Left cardiac atrium (tissue), 4 donors: Measurements from ENCODE around the gene ADAM33. TPM values are rescaled to one million over a fixed set of nuclear protein-coding genes. Genes with fewer than 3 reads are reported as not detected.
A peak's percentile ranks its signal among the peaks of the same experiment; 100 is the strongest.

ENCODE experiments used
- ATAC-seq, 2 donors: fragments of 200-7000 bp; cut with Tn5 transposase; one replicate each; pipeline ENCODE4 v1.9.1; 2020; ENCODE audit warnings: mild to moderate bottlenecking in 2 of 2, moderate library complexity in 2 of 2
- DNase-seq: peaks from one replicate; pipeline ENCODE4 v3.0.0-alpha.2; 2020
- intact Hi-C, 2 donors: fragments of 100-400 bp; cut with DNase I; formaldehyde crosslinking; loops; one replicate each; pipeline versions ENCODE4 v1.14.1 to v1.15.1; 2022 to 2023
- total RNA-seq, 2 donors: library from RNA; stranded (reverse); fragmentation: NEBNext Ultra II Directional; extraction: Animal tissue kit (Norgen Biotek cat#: 25700); gene quantifications; one replicate each; pipeline ENCODE4 v1.2.1, GENCODE V29; 2021
- donor health status: DM: no; HTN: yes; CAD: no.
- donor health status: DM: no; HTN: yes; CAD: no; lungs with severe emphysema.
- donor health status: DM: yes; HTN: yes; CAD: no.
- donor health status: Dilated cardiomyopathy.

Gene ADAM33
- total RNA-seq, 2 donors from 2014 or later, result 9.9 to 18.5 TPM

GRCh38 chr20:3711484-3711941, 29.7 kb upstream of the ADAM33 start:
- ATAC-seq, result peak; percentile 12 to 41
- DNase-seq, result no peak
- intact Hi-C loops, result loop anchor here (2.0 kb wide), 1 partner anchor 35 kb away; no protein-coding TSS in a partner anchor

GRCh38 chr20:3710703-3711483, 29.1 kb upstream of the ADAM33 start:
- peak; percentile 44 to 69 for ATAC-seq
- DNase-seq, result peak; percentile 80
- intact Hi-C loops, result loop anchor here (2.0 kb wide), 1 partner anchor 34 kb away; no protein-coding TSS in a partner anchor

GRCh38 chr20:3710011-3710466, 28.2 kb upstream of the ADAM33 start:
- ATAC-seq (peak; percentile 13 to 28), DNase-seq (no peak)
- intact Hi-C loops, result loop anchor here (2.0 kb wide), 1 partner anchor 33 kb away; no protein-coding TSS in a partner anchor

GRCh38 chr20:3707508-3707899, 25.7 kb upstream of the ADAM33 start:
- intact Hi-C loops, result no loop called here
- no peak for ATAC-seq
- no peak for DNase-seq

- ATAC-seq, result peak in 1 of 2 donors; percentile 30
- no peak for DNase-seq
- intact Hi-C loops, result no loop called here
Measured at GRCh38 chr20:3706774-3707507, 25.1 kb upstream of the ADAM33 start.

GRCh38 chr20:3705970-3706739, 24.3 kb upstream of the ADAM33 start:
- ATAC-seq, result no peak
- no peak for DNase-seq

GRCh38 chr20:3705491-3705969, 23.7 kb upstream of the ADAM33 start:
- no peak for DNase-seq
- intact Hi-C loops, result no loop called here
- no peak for ATAC-seq

More at GRCh38 chr20:3705970-3706739, 24.3 kb upstream of the ADAM33 start:
- intact Hi-C loops, result no loop called here

- DNase-seq, result no peak
- intact Hi-C loops, result no loop called here
- ATAC-seq, result no peak
Measured at GRCh38 chr20:3704087-3704486, 22.3 kb upstream of the ADAM33 start.

- intact Hi-C loops, result no loop called here
- ATAC-seq (no peak), DNase-seq (no peak)
Measured at GRCh38 chr20:3702611-3703391, 21.0 kb upstream of the ADAM33 start.

- DNase-seq (no peak), ATAC-seq (no peak)
- intact Hi-C loops, result no loop called here
Measured at GRCh38 chr20:3701061-3701998, 19.5 kb upstream of the ADAM33 start.

GRCh38 chr20:3699037-3699436, 17.2 kb upstream of the ADAM33 start:
- ATAC-seq (no peak), DNase-seq (no peak)
- intact Hi-C loops, result no loop called here

- no peak for DNase-seq
- intact Hi-C loops, result no loop called here
- ATAC-seq, result no peak
Measured at GRCh38 chr20:3698591-3699001, 16.8 kb upstream of the ADAM33 start.

GRCh38 chr20:3697588-3698305, 15.9 kb upstream of the ADAM33 start:
- ATAC-seq, result no peak
- intact Hi-C loops, result no loop called here
- DNase-seq, result no peak

GRCh38 chr20:3696745-3697587, 15.2 kb upstream of the ADAM33 start:
- no peak for ATAC-seq
- no peak for DNase-seq
- intact Hi-C loops, result no loop called here

GRCh38 chr20:3696200-3696599, 14.4 kb upstream of the ADAM33 start:
- intact Hi-C loops, result no loop called here
- DNase-seq (no peak), ATAC-seq (no peak)

GRCh38 chr20:3694864-3695263, 13.1 kb upstream of the ADAM33 start:
- ATAC-seq, result no peak
- no peak for DNase-seq
- intact Hi-C loops, result no loop called here
